Memory B cell (primary cell): Measurements from ENCODE around the gene IARS2.
"Not testable (repeated sequence)": the region's sequence is repeated elsewhere in the genome, so short reads cannot be mapped to it uniquely, and the experiment has no call there.

Source experiments
- ATAC-seq: fragments of 150-1000 bp; cut with Tn5 transposase; 2 replicates; pipeline ENCODE4 v1.10.0; 2021; ENCODE audit warnings: low read depth, mild to moderate bottlenecking, moderate library complexity
- DNase-seq, 2 donors: peaks; one replicate each; pipeline ENCODE4 v3.0.0; 2022; ENCODE audit warnings: low spot score in 2 of 2
- H3K27ac Mint-ChIP-seq: one replicate; pipeline ENCODE4 v1.8.0; 2022; ENCODE audit warnings: mild to moderate bottlenecking, moderate library complexity, mixed read lengths
- H3K27me3 Mint-ChIP-seq: one replicate; pipeline ENCODE4 v1.8.0; 2022; ENCODE audit warnings: mixed read lengths
- H3K36me3 Mint-ChIP-seq: one replicate; pipeline ENCODE4 v1.8.0; 2022; ENCODE audit warnings: mild to moderate bottlenecking, mixed read lengths
- H3K4me1 Mint-ChIP-seq: one replicate; pipeline ENCODE4 v1.8.0; 2022; ENCODE audit warnings: mixed read lengths
- H3K4me3 Mint-ChIP-seq: one replicate; pipeline ENCODE4 v1.8.0; 2022; ENCODE audit warnings: mild to moderate bottlenecking, moderate library complexity, mixed read lengths
- H3K9me3 Mint-ChIP-seq: one replicate; pipeline ENCODE4 v1.8.0; 2022; ENCODE audit warnings: mixed read lengths

Gene IARS2

DNA sequence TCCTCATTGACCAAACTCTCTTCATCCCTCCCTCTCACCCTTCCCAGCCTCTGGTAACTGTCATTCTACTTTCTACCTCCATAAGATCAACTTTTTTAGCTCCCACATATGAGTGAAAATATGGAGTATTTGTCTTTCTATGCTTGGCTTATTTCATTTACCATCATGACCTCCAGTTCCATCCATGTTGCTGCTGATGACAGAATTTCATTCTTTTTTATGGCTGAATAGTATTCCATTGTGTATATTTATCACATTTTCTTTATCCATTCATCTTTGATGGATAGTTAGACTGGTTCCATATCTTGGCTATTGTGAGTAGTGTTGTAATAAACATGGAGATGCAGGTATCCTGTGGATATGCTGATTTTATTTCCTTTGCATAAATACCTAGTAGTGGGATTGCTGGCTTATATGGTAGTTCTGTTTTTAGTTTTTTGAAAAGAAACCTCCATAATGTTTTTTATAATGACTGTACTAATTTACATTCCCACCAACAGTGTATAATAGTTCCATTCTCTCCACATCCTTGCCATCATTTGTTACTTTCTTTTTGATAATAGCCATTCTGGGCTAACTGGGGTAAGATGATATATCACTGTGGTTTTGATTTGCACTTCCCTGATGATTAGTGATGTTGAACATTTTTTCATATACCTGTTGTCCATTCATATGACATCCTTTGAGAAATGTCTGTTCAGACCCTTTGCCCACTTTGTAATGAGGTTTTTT is 35.7 kb downstream of the IARS2 start:
- Mint-ChIP-seq H3K4me3 (no peak overlapping the region), H3K27me3 (no peaks in the 10 kb centered on the region), H3K4me1 (no peaks in the 10 kb centered on the region), H3K27ac (no peak overlapping the region), H3K36me3 (peaks cover 51% of the 10 kb centered on the region), H3K9me3 (peaks cover 3% of the 10 kb centered on the region)
- DNase-seq (no peak), ATAC-seq (no peak)

DNA sequence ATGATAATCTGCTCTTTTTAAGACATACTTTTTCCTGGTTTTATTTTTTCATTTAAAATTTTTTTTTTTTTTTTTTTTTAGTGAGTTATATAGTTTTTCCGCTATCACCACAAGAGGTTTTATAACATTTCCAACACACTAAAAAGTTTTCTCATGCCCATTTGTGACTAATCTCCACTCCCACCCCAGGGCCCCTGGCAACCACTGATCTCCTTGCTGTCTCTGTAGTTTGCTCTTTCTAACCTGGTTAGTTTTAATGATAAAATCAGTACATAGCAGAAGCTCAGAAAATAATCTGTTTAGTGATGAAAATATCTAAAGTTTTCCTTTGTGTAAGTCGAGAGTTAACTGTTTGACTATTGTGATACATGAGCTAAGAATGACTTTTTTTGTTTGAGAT is 41.8 kb downstream of the IARS2 start:
- no peak overlapping the region for H3K27ac Mint-ChIP-seq
- DNase-seq (no peak), ATAC-seq (no peak)
- H3K9me3 Mint-ChIP-seq: no peaks in the 10 kb centered on the region
- H3K27me3 Mint-ChIP-seq: no peaks in the 10 kb centered on the region
- H3K4me1 Mint-ChIP-seq: no peaks in the 10 kb centered on the region
- H3K36me3 Mint-ChIP-seq: peaks cover 34% of the 10 kb centered on the region
- H3K4me3 Mint-ChIP-seq: no peak overlapping the region

DNA sequence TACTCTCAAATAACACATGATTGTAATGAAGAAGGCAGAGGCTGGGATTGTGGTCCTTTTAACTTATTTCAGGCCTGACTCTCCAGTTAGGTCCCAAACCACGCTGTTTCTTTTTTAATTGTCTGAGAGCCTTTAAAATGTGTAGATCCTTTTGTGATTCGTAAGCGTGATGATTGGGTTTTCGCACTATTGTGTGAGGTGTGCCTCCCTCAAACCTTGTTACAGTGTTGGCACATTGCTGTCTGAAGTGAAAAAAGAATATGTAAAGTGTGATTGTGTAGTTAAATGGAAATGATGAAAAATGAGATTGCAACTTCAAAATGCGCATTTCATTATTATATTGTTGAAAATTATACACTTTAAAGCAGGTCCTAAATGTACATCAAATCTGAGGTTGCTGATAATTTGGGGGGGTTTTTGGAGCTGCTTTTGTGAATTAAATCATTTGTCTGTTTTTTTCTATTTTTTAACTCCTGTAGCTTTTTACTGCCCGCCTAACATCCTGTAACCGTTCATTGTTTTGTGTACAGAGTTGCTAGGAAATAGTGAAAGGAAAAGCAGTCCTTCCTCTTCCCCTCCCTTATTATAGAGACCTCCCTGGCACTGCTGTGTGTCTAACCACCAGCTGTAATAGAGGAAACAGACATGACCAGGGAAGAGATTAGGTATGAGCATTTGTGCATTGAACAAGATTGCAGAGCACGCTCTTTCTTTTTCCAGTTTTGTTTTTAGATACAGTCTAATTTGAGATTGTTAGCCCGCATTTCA is 43.3 kb downstream of the IARS2 start:
- Mint-ChIP-seq H3K36me3 (peaks cover 39% of the 10 kb centered on the region), H3K27ac (peak overlapping the region; percentile 68), H3K4me1 (no peaks in the 10 kb centered on the region), H3K9me3 (peaks cover 2% of the 10 kb centered on the region), H3K4me3 (no peak overlapping the region), H3K27me3 (no peaks in the 10 kb centered on the region)
- ATAC-seq (peak; percentile 58), DNase-seq (no peak)

DNA sequence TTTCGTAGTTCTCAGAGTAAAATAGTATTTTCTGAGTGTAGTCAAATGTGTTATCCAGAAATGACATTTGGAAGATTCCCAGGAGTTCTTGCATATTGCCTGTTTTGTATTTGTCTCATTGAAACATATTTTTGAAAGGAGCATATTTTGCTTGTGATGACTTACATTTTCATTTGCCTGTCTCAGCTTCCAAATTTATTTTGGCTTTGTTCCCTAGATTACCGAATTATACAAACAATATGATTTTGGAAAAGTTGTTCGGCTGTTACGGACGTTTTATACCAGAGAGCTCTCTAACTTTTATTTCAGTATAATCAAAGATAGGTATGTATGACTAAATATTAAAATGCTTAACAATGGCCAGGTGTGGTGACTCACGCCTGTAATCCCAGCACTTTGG is 46.0 kb downstream of the IARS2 start:
- no peaks in the 10 kb centered on the region for H3K27me3 Mint-ChIP-seq
- peaks cover 22% of the 10 kb centered on the region for H3K36me3 Mint-ChIP-seq
- no peak overlapping the region for H3K4me3 Mint-ChIP-seq
- ATAC-seq (no peak), DNase-seq (no peak)
- H3K9me3 Mint-ChIP-seq: peaks cover 2% of the 10 kb centered on the region
- H3K4me1 Mint-ChIP-seq: no peaks in the 10 kb centered on the region
- H3K27ac Mint-ChIP-seq: no peak overlapping the region

DNA sequence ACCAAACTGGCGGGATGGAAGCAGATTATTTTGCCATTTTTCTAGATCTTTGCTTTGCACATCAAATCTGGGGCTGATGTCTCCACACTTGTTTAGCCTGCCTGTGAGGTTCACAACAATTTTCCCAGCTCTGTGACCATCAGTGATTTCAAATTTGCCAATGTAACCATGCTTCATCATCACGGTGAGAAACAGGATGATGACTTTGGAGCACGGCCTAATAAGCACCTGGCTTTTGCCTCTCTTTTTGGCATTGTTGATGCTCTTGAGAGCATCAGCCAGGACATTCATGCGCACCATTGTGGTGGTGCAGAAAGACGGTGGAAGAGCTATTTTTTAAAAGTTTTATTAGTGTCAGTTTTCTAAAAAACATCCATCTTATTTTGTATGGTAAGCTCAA is 50.1 kb downstream of the IARS2 start:
- ATAC-seq (no peak), DNase-seq (no peak)
- no peak overlapping the region for H3K27ac Mint-ChIP-seq
- peaks cover 28% of the 10 kb centered on the region for H3K36me3 Mint-ChIP-seq
- peaks cover 2% of the 10 kb centered on the region for H3K9me3 Mint-ChIP-seq
- H3K4me3 Mint-ChIP-seq: no peak overlapping the region
- H3K4me1 Mint-ChIP-seq: no peaks in the 10 kb centered on the region
- no peaks in the 10 kb centered on the region for H3K27me3 Mint-ChIP-seq

DNA sequence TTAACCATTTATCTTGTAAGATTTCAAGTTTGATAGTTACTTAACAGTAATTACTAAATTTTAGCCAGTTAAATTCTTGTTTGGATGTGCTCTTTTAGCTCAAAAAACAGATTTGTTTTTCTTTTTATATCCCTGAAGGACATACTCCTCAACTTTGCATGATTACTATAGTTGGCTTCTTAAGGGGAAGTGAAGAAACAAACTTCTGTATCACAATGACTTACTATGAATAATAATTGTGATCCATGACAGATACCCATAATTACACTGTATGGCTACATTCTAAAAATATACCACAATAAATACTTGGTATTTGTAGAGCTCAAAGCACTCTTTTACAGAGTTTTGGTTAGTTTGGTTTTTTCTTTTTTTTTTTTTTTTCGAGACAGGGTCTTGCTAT is 55.8 kb downstream of the IARS2 start:
- DNase-seq (no peak), ATAC-seq (no peak)
- H3K9me3 Mint-ChIP-seq: no peaks in the 10 kb centered on the region
- H3K27ac Mint-ChIP-seq: peak overlapping the region; percentile 84
- no peak overlapping the region for H3K4me3 Mint-ChIP-seq
- peaks cover 26% of the 10 kb centered on the region for H3K36me3 Mint-ChIP-seq
- no peaks in the 10 kb centered on the region for H3K27me3 Mint-ChIP-seq
- peaks cover 3% of the 10 kb centered on the region for H3K4me1 Mint-ChIP-seq

DNA sequence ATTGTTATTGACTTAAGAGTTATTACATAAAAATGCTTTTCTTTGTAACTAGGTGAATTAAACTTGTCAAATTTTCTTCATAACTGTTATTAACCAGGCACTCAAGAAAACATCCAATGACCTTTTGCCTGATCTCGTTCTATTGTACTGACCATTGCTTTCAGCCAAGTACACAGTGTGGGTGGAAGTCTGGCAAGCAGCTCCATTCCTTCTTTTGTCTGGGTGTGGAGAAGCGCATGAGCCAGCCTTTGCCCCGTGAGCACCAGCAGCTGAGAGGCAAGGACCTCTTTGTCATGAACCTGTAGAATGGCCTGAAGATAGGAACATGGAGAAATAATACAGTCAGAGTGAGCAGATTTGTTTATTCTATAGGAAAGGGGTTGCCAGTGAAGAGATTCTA is 57.5 kb downstream of the IARS2 start:
- ATAC-seq (no peak), DNase-seq (no peak)
- Mint-ChIP-seq H3K36me3 (peaks cover 21% of the 10 kb centered on the region), H3K27ac (no peak overlapping the region), H3K4me1 (peaks cover 3% of the 10 kb centered on the region), H3K4me3 (no peak overlapping the region), H3K9me3 (no peaks in the 10 kb centered on the region), H3K27me3 (no peaks in the 10 kb centered on the region)

DNA sequence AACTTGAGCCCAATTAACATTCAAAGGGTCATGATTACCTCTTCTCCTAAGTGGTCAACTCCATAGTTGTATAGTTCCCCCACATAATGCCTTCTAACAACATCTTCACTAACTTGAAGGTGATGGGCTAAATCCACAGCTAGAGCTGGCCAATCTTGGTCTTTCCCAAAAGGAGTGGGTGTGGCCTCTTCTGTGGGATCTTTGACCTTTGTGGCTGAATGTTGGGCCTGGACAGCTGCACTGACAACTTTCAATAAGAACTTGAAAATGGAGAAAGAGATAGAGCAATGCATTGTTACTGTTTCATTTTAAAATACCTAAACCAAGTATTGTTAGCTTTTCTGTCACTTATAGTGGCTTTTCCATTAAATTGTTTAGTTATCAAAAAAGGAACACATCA is 59.2 kb downstream of the IARS2 start:
- Mint-ChIP-seq H3K36me3 (peaks cover 23% of the 10 kb centered on the region), H3K4me1 (peaks cover 3% of the 10 kb centered on the region), H3K27me3 (no peaks in the 10 kb centered on the region), H3K9me3 (no peaks in the 10 kb centered on the region), H3K27ac (no peak overlapping the region), H3K4me3 (no peak overlapping the region)
- ATAC-seq: no peak
- no peak for DNase-seq

DNA sequence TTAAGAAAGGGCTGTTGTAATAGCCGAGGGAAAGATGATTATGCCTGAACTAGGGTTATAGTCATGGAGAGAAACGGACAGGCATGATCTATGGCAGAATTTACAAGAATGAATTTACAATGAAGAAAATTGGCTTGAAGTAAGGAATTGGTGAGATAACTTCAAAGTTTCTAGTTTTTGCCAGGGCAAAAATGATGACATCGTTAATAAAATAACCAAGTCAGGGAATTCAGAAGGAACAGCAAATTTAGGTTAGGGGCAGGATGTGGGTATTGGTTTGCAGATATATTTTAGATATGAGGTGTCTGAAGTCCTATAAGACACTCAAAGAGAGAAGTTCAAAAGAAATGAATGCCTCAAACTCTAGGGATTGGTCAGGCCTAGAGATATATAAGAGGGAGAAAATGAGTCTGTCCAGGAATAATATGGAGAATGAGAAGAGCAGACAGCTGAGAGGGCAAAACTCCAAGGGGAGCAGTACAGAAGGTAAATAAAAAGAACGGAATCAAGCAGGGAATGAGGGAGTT is 62.8 kb downstream of the IARS2 start:
- Mint-ChIP-seq H3K27ac (peak overlapping the region; percentile 21), H3K4me1 (no peaks in the 10 kb centered on the region), H3K4me3 (no peak overlapping the region), H3K9me3 (no peaks in the 10 kb centered on the region), H3K36me3 (peaks cover 31% of the 10 kb centered on the region), H3K27me3 (no peaks in the 10 kb centered on the region)
- ATAC-seq: no peak
- DNase-seq: no peak

DNA sequence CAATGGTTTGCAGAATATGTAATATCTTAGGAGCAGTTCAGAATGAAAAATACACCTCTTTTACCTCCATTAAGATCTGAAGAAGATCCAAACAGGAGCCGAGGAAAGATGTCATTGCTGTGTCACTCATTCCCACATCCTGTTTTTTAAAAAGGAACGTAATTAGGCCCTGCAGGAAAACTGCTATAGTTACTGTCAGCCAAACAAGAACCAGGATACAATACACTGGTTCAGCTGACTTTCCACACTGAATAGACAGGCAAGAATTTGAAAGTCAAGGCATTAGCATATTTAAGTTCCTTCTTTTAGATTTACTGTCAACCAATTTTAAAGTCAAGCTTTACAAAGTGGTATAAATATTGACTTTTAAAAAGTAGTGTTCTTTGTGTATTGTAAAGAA is 63.8 kb downstream of the IARS2 start:
- Mint-ChIP-seq H3K27me3 (no peaks in the 10 kb centered on the region), H3K9me3 (no peaks in the 10 kb centered on the region), H3K4me3 (no peak overlapping the region), H3K36me3 (peaks cover 29% of the 10 kb centered on the region), H3K4me1 (no peaks in the 10 kb centered on the region), H3K27ac (no peak overlapping the region)
- ATAC-seq: no peak
- DNase-seq: no peak

DNA sequence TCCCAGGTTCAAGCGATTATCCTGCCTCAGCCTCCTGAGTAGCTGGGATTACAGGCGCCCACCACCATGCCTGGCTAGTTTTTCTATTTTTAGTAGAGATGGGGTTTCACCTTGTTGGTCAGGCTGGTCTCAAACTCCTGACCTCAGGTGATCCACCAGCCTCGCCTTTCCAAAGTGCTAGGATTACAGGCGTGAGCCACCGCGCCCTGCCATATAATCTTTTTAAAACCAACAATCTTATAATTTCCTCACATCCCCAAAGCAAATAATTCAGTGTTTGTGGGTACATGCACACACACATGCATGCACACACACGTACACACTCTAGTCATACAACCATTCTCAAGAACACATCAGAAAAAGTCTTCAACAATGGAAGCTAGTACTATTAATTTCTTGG is 64.6 kb downstream of the IARS2 start:
- not testable (repeated sequence) for H3K27me3 Mint-ChIP-seq, H3K27ac Mint-ChIP-seq, DNase-seq, H3K4me3 Mint-ChIP-seq, ATAC-seq, H3K4me1 Mint-ChIP-seq, H3K9me3 Mint-ChIP-seq
- peaks cover 27% of the 10 kb centered on the region for H3K36me3 Mint-ChIP-seq

DNA sequence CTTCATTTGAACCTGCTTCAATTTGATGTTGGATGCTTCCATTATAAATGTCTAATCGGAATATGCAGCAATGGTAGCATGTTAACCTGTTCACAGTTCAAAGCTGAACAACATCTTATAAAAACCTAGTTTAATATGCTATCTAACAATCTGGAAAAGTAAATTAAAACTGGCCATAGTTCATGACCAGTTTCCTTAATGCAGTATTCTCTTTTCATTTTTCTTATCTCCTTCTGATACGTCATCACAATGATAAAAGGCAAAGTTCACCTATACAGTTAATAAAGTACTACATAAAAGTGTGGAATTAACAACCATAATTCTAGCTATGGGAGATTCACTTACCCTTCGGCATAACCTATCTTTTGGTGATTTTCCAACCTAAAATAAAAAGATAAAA is 65.1 kb downstream of the IARS2 start:
- H3K4me1 Mint-ChIP-seq: no peaks in the 10 kb centered on the region
- H3K9me3 Mint-ChIP-seq: no peaks in the 10 kb centered on the region
- H3K36me3 Mint-ChIP-seq: peaks cover 25% of the 10 kb centered on the region
- no peak for DNase-seq
- H3K4me3 Mint-ChIP-seq: no peak overlapping the region
- no peak overlapping the region for H3K27ac Mint-ChIP-seq
- H3K27me3 Mint-ChIP-seq: no peaks in the 10 kb centered on the region
- no peak for ATAC-seq

DNA sequence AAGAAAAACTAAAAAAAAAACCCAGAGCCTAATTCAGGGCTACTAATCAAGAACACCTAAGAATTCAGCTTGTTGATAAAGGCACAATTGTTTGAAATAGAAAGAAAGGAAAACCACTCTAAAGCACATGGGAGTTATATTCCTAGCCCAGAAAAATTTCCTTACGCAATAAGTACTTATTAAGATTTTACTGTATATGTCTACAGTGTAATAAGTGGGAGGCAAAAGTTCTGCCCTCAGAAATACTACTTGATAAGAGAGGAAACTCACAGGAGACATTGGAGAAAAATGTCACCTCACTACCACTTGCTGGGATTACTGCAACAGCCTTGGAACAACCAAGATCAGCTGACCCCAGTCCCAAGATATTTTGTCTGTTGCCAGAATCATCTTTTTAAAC is 66.1 kb downstream of the IARS2 start:
- Mint-ChIP-seq H3K4me3 (no peak overlapping the region), H3K36me3 (peaks cover 21% of the 10 kb centered on the region), H3K9me3 (no peaks in the 10 kb centered on the region), H3K27me3 (no peaks in the 10 kb centered on the region), H3K27ac (peak overlapping the region; percentile 35), H3K4me1 (no peaks in the 10 kb centered on the region)
- ATAC-seq: no peak
- no peak for DNase-seq

DNA sequence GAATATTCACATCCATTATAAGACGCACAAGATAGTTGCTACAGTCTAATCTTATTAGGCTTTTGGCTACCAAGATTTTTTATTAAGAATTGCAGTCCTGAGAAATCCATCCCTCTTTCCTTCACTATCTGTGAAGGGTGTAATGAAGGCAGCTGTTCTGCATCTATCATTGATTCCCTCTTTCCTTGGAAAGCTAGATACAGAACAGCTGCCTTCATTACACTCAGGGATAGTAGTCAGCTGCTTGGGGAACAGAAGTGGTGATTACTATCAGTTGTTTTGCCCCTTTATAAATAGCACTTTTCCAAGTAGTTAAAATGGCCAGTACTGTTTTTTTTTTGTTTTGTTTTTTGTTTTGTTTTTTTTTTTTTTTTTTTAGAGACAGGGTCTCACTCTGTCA is 70.2 kb downstream of the IARS2 start:
- DNase-seq (no peak), ATAC-seq (no peak)
- no peak overlapping the region for H3K4me3 Mint-ChIP-seq
- H3K27ac Mint-ChIP-seq: no peak overlapping the region
- no peaks in the 10 kb centered on the region for H3K27me3 Mint-ChIP-seq
- H3K9me3 Mint-ChIP-seq: no peaks in the 10 kb centered on the region
- peaks cover 23% of the 10 kb centered on the region for H3K36me3 Mint-ChIP-seq
- H3K4me1 Mint-ChIP-seq: no peaks in the 10 kb centered on the region
